Measurements from ENCODE around the gene CHORDC1.

DNA sequence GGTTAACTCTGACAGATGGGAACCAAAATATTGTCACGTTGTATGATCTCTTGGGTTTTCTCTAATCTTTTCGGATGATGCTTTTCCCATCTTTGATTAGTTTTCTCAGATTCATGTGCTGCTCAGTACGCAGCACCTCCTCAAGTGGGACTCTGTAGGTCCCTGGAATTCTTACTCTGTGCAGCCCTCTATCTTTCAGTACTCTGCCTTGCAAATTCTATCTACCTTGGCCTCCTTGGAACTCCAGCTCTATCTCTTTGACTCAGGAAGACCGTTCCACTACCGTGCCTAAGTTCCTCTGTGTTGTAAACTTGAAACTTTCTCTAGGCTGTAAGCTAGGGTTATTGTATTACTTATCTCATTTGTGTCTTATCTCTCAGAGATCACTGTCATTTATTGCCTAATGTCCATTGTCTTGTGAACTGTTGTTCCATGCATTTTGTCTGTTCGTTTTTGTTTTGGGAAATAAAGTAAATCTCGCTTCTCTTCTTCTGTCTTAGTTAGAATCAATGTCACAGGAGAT lies 20.1 kb upstream of the CHORDC1 start:
- no peak for TF ChIP-seq EZH2 (IDR thresholded peaks at IDR 0.05)
- no peak for TF ChIP-seq POLR2AphosphoS5 (IDR thresholded peaks at IDR 0.05; ENCODE audit: borderline replicate concordance, low read depth, low read length)

All from SK-N-MC (cell line).